Prostate gland (tissue), 2 donors: ENCODE measurements around the gene VWA1.
"Not testable (repeated sequence)": the region's sequence is repeated elsewhere in the genome, so short reads cannot be mapped to it uniquely, and the experiment has no call there.

Experiments
- CTCF ChIP-seq, 4 experiments: fragments of 200-600 bp in 2 of 4; fragments of 450-650 bp in 2 of 4; sonication (generic) in 2 of 4; IDR thresholded peaks; 1 replicate in 3 of 4; 2 replicates in 1 of 4; pipeline ENCODE4 v1.5.1; 2016 to 2019; ENCODE audit warnings: antibody characterized with exemption in 4 of 4, mild to moderate bottlenecking in 2 of 4, moderate library complexity in 2 of 4
- POLR2A ChIP-seq: fragments of 450-650 bp; IDR thresholded peaks from one replicate; pipeline ENCODE4 v1.6.1; 2016; ENCODE audit warnings: antibody characterized with exemption, mild to moderate bottlenecking
- POLR2AphosphoS5 ChIP-seq: sonication (generic); formaldehyde crosslinking; IDR thresholded peaks from one replicate; pipeline ENCODE4 v1.6.1; 2017; ENCODE audit warnings: antibody characterized with exemption

DNA sequence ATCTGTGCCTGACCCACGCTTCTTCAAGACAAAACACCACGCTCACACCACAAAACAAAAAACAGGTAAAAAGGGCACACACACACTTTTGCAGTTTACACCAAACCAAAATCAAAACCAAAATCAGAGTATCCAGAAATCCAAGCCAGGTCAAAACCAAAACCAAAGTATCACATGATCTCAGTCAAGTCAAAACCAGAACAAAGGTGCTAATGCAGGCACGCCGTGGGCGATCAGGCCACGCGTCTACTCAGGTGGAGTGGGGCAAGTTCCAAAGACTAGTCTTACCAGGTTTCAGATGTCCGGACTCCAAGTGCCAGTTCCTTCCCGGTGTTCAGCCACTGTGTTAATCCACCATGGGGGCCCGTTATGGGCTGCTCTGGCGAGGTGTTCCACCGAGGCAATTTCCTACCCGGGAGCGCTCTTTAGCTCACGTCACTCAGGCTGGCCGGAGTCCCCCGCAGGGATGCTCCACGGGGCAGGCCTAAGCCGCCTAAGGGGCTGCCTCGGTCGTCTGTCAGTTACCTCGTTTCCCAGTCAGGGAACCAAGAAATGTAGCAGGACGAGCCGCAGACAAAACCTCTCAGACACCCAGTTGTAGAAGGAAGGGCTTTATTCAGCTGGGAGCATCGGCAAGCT, 17.5 kb upstream of the VWA1 start:
- not testable (repeated sequence) for TF ChIP-seq CTCF (IDR thresholded peaks at IDR 0.05); POLR2A
- TF ChIP-seq POLR2AphosphoS5, result peak; percentile 15
